GM18858 (cell line): ENCODE data around the gene WDR82.

ENCODE experiments used
- ATAC-seq: cut with Tn5 transposase; IDR thresholded peaks from one replicate; pipeline ENCODE4 v1.9.1; 2021; ENCODE audit not compliant: unreplicated experiment

Gene WDR82

GRCh38 chr3:52278510-52279069, at the start of gene WDR82:
WDR82 (minus strand) TSS chr3:52278649; CDS start chr3:52278361, 288 bp downstream.
- ATAC-seq, result peak; percentile 58

- ATAC-seq, result no peak
Measured at GRCh38 chr3:52327486-52328290, 49.2 kb upstream of the WDR82 start.

- no peak for ATAC-seq
Measured at GRCh38 chr3:52326976-52327375, 48.5 kb upstream of the WDR82 start.

- no peak for ATAC-seq
Measured at GRCh38 chr3:52325686-52326085, 47.2 kb upstream of the WDR82 start.

GRCh38 chr3:52324676-52325075, 46.2 kb upstream of the WDR82 start:
- no peak for ATAC-seq

GRCh38 chr3:52323526-52324295, 45.3 kb upstream of the WDR82 start:
- no peak for ATAC-seq

GRCh38 chr3:52322466-52322865, 44.0 kb upstream of the WDR82 start:
- no peak for ATAC-seq

GRCh38 chr3:52321481-52321880, 43.0 kb upstream of the WDR82 start:
- no peak for ATAC-seq

GRCh38 chr3:52319921-52320595, 41.6 kb upstream of the WDR82 start:
- no peak for ATAC-seq

GRCh38 chr3:52318186-52318816, 39.9 kb upstream of the WDR82 start:
- ATAC-seq, result no peak

- ATAC-seq, result no peak
Measured at GRCh38 chr3:52317208-52318000, 39.0 kb upstream of the WDR82 start.

- ATAC-seq, result no peak
Measured at GRCh38 chr3:52315977-52316764, 37.7 kb upstream of the WDR82 start, which contains the start of gene DNAH1. DNAH1 (plus strand) TSS chr3:52316319; CDS start chr3:52322443, 6,124 bp downstream.

GRCh38 chr3:52315006-52315405, 36.6 kb upstream of the WDR82 start:
- ATAC-seq, result no peak

GRCh38 chr3:52314489-52314888, 36.0 kb upstream of the WDR82 start:
- no peak for ATAC-seq

- ATAC-seq, result peak; percentile 90
Measured at GRCh38 chr3:52313774-52314188, 35.3 kb upstream of the WDR82 start.

- no peak for ATAC-seq
Measured at GRCh38 chr3:52313188-52313773, 34.8 kb upstream of the WDR82 start.

GRCh38 chr3:52311576-52312119, 33.2 kb upstream of the WDR82 start:
- ATAC-seq, result no peak

- ATAC-seq, result no peak
Measured at GRCh38 chr3:52310861-52311575, 32.6 kb upstream of the WDR82 start.
